Measurements from ENCODE around the gene CENPC.

Gene CENPC

GRCh38 chr4:67480810-67481209, 64.5 kb downstream of the CENPC start:
- ATAC-seq, result no peak
- TF ChIP-seq ZNF8 (CRISPR knock-in tag; IDR thresholded peaks at IDR 0.05) (no peak), PPARA (CRISPR knock-in tag; IDR thresholded peaks at IDR 0.05; ENCODE audit: borderline replicate concordance) (no peak), ZFP30 (CRISPR knock-in tag; IDR thresholded peaks at IDR 0.05) (no peak)

- no peak for ATAC-seq
- TF ChIP-seq POU6F1 (CRISPR knock-in tag; IDR thresholded peaks at IDR 0.05; ENCODE audit: borderline replicate concordance, low read depth) (no peak), PPARA (CRISPR knock-in tag; IDR thresholded peaks at IDR 0.05; ENCODE audit: borderline replicate concordance) (no peak), CREB5 (CRISPR knock-in tag; IDR thresholded peaks at IDR 0.05; ENCODE audit: low read depth) (no peak), ZNF8 (CRISPR knock-in tag; IDR thresholded peaks at IDR 0.05) (no peak), GLIS3 (CRISPR knock-in tag; IDR thresholded peaks at IDR 0.05) (no peak), ISL1 (CRISPR knock-in tag; IDR thresholded peaks at IDR 0.05) (no peak), ARNTL (CRISPR knock-in tag; IDR thresholded peaks at IDR 0.05; ENCODE audit: borderline replicate concordance, low read depth) (no peak), ZNF70 (CRISPR knock-in tag; IDR thresholded peaks at IDR 0.05) (no peak), OSR1 (CRISPR knock-in tag; IDR thresholded peaks at IDR 0.05) (no peak), TCF4 (CRISPR knock-in tag; IDR thresholded peaks at IDR 0.05; ENCODE audit: borderline replicate concordance) (no peak), CSDC2 (CRISPR knock-in tag; IDR thresholded peaks at IDR 0.05) (no peak), CSRNP3 (CRISPR knock-in tag; IDR thresholded peaks at IDR 0.05) (no peak), SNAI2 (CRISPR knock-in tag; IDR thresholded peaks at IDR 0.05) (no peak), BACH2 (CRISPR knock-in tag; IDR thresholded peaks at IDR 0.05; ENCODE audit: borderline replicate concordance) (no peak), ZFP3 (CRISPR knock-in tag; IDR thresholded peaks at IDR 0.05) (no peak), TOX (CRISPR knock-in tag; IDR thresholded peaks at IDR 0.05; ENCODE audit: borderline replicate concordance) (no peak), PATZ1 (CRISPR knock-in tag; IDR thresholded peaks at IDR 0.05; ENCODE audit: borderline replicate concordance) (no peak), ZFP30 (CRISPR knock-in tag; IDR thresholded peaks at IDR 0.05) (no peak), ESRRG (CRISPR knock-in tag; IDR thresholded peaks at IDR 0.05) (no peak)
- TF ChIP-seq, protein P1, sequence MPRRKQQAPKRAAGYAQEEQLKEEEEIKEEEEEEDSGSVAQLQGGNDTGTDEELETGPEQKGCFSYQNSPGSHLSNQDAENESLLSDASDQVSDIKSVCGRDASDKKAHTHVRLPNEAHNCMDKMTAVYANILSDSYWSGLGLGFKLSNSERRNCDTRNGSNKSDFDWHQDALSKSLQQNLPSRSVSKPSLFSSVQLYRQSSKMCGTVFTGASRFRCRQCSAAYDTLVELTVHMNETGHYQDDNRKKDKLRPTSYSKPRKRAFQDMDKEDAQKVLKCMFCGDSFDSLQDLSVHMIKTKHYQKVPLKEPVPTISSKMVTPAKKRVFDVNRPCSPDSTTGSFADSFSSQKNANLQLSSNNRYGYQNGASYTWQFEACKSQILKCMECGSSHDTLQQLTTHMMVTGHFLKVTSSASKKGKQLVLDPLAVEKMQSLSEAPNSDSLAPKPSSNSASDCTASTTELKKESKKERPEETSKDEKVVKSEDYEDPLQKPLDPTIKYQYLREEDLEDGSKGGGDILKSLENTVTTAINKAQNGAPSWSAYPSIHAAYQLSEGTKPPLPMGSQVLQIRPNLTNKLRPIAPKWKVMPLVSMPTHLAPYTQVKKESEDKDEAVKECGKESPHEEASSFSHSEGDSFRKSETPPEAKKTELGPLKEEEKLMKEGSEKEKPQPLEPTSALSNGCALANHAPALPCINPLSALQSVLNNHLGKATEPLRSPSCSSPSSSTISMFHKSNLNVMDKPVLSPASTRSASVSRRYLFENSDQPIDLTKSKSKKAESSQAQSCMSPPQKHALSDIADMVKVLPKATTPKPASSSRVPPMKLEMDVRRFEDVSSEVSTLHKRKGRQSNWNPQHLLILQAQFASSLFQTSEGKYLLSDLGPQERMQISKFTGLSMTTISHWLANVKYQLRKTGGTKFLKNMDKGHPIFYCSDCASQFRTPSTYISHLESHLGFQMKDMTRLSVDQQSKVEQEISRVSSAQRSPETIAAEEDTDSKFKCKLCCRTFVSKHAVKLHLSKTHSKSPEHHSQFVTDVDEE (CRISPR knock-in tag; IDR thresholded peaks at IDR 0.05), result no peak
These were observed 70.1 kb downstream of the CENPC start for GRCh38 chr4:67475155-67475554.

DNA sequence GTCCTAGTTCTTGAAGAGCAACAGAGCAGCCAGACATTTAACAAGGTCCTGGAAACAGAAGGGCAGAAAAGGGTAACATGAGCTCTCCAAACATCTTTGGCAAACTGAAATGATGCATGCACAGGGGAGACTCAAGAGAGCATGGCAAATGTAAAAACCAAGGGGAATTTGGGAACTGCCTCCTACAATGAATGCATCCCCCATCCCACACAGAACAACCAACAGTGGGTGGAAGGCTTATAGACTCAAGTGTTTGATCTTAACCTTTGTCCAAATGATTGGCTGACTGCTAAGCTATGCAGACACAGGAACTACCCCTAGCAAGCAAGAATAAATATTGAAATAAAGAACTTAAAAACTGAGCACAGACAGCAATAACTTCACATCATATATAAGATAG, 74.4 kb downstream of the CENPC start:
- ATAC-seq, result no peak
- TF ChIP-seq TOX (CRISPR knock-in tag; IDR thresholded peaks at IDR 0.05; ENCODE audit: borderline replicate concordance), result no peak

DNA sequence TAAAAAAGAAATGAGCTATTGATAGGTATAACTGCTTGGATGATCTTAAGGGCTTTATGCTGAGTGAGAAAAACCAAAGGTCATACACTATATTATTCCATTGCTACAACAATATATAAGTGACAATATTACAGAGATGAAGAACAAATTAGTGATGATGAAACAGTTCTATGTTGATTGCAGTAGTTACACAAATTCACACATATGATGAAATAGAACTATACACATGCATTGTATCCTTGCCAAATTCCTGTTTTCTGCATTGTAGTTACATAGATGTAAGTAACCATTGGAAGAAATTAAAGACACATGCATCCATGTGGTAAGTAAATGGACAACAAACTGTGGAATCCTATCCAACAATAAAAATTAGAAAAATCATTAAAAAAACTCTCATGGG, 76.5 kb downstream of the CENPC start:
- ATAC-seq, result no peak
- no peak for TF ChIP-seq ZFP30 (CRISPR knock-in tag; IDR thresholded peaks at IDR 0.05)
- TF ChIP-seq RARB (CRISPR knock-in tag; IDR thresholded peaks at IDR 0.05), result no peak
- TF ChIP-seq OSR1 (CRISPR knock-in tag; IDR thresholded peaks at IDR 0.05), result no peak
- TF ChIP-seq ESRRG (CRISPR knock-in tag; IDR thresholded peaks at IDR 0.05), result no peak
- TF ChIP-seq, protein P1 (CRISPR knock-in tag; IDR thresholded peaks at IDR 0.05), result no peak
- TF ChIP-seq POU6F1 (CRISPR knock-in tag; IDR thresholded peaks at IDR 0.05; ENCODE audit: borderline replicate concordance, low read depth), result no peak
- no peak for TF ChIP-seq CREB5 (CRISPR knock-in tag; IDR thresholded peaks at IDR 0.05; ENCODE audit: low read depth)
- TF ChIP-seq SNAI2 (CRISPR knock-in tag; IDR thresholded peaks at IDR 0.05), result no peak
- TF ChIP-seq ARNTL (CRISPR knock-in tag; IDR thresholded peaks at IDR 0.05; ENCODE audit: borderline replicate concordance, low read depth), result no peak

Measured in SK-N-SH treated with all-trans-retinoic acid at 6 μM for 48 hours (cell line).